ENCODE measurements around the gene DHPS.
"Not testable (repeated sequence)": the region's sequence is repeated elsewhere in the genome, so short reads cannot be mapped to it uniquely, and the experiment has no call there.

Gene DHPS

GRCh38 chr19:12646551-12646950 is 35.1 kb downstream of the DHPS start:
- Histone ChIP-seq H3K27ac (ENCODE audit: low read length) (no peak overlapping the region), H3K4me3 (ENCODE audit: low read length in 2 of 2) (no peak overlapping the region)

GRCh38 chr19:12643716-12644115 is 38.0 kb downstream of the DHPS start:
- not testable (repeated sequence) for H3K9me3 ChIP-seq (ENCODE audit: control insufficient read depth in 2 of 2, low read length in 2 of 2); H3K27me3 ChIP-seq (ENCODE audit: control insufficient read depth in 1 of 2, insufficient read depth in 2 of 2, low read length in 2 of 2); H3K9ac ChIP-seq (ENCODE audit: low read length in 2 of 2); H3K4me3 ChIP-seq (ENCODE audit: low read length in 2 of 2); H3K36me3 ChIP-seq (ENCODE audit: control insufficient read depth in 2 of 2, insufficient read depth in 2 of 2, low read length in 2 of 2); H3K27ac ChIP-seq (ENCODE audit: low read length)
- peaks cover 17% of the 10 kb centered on the region for H3K4me1 ChIP-seq (ENCODE audit: control insufficient read depth, insufficient read depth, low read length)

More at GRCh38 chr19:12646551-12646950, 35.1 kb downstream of the DHPS start:
- H3K4me1 ChIP-seq (ENCODE audit: control insufficient read depth, insufficient read depth, low read length), result peaks cover 10% of the 10 kb centered on the region
- H3K9ac ChIP-seq (ENCODE audit: low read length in 2 of 2), result no peak overlapping the region
- peaks cover 0 to under 1% of the 10 kb centered on the region in 2 donors for H3K36me3 ChIP-seq (ENCODE audit: control insufficient read depth in 2 of 2, insufficient read depth in 2 of 2, low read length in 2 of 2)
- no peaks in the 10 kb centered on the region for H3K27me3 ChIP-seq (ENCODE audit: control insufficient read depth in 1 of 2, insufficient read depth in 2 of 2, low read length in 2 of 2)
- no peaks in the 10 kb centered on the region for H3K9me3 ChIP-seq (ENCODE audit: control insufficient read depth in 2 of 2, low read length in 2 of 2)

GRCh38 chr19:12642506-12642905 is 39.2 kb downstream of the DHPS start:
- H3K36me3 ChIP-seq (ENCODE audit: control insufficient read depth in 2 of 2, insufficient read depth in 2 of 2, low read length in 2 of 2), result no peaks in the 10 kb centered on the region
- H3K4me3 ChIP-seq (ENCODE audit: low read length in 2 of 2), result no peak overlapping the region
- no peak overlapping the region for H3K27ac ChIP-seq (ENCODE audit: low read length)
- no peaks in the 10 kb centered on the region for H3K9me3 ChIP-seq (ENCODE audit: control insufficient read depth in 2 of 2, low read length in 2 of 2)
- H3K27me3 ChIP-seq (ENCODE audit: control insufficient read depth in 1 of 2, insufficient read depth in 2 of 2, low read length in 2 of 2), result no peaks in the 10 kb centered on the region
- H3K9ac ChIP-seq (ENCODE audit: low read length in 2 of 2), result no peak overlapping the region
- peaks cover 7% of the 10 kb centered on the region for H3K4me1 ChIP-seq (ENCODE audit: control insufficient read depth, insufficient read depth, low read length)

- Histone ChIP-seq H3K27ac (ENCODE audit: low read length) (no peak overlapping the region), H3K4me1 (ENCODE audit: control insufficient read depth, insufficient read depth, low read length) (peaks cover 7% of the 10 kb centered on the region), H3K36me3 (ENCODE audit: control insufficient read depth in 2 of 2, insufficient read depth in 2 of 2, low read length in 2 of 2) (no peaks in the 10 kb centered on the region), H3K9me3 (ENCODE audit: control insufficient read depth in 2 of 2, low read length in 2 of 2) (no peaks in the 10 kb centered on the region), H3K9ac (ENCODE audit: low read length in 2 of 2) (no peak overlapping the region), H3K4me3 (ENCODE audit: low read length in 2 of 2) (no peak overlapping the region), H3K27me3 (ENCODE audit: control insufficient read depth in 1 of 2, insufficient read depth in 2 of 2, low read length in 2 of 2) (no peaks in the 10 kb centered on the region)
Observed at GRCh38 chr19:12641456-12641855, 40.2 kb downstream of the DHPS start.

- no peaks in the 10 kb centered on the region for H3K36me3 ChIP-seq (ENCODE audit: control insufficient read depth in 2 of 2, insufficient read depth in 2 of 2, low read length in 2 of 2)
- no peaks in the 10 kb centered on the region for H3K27me3 ChIP-seq (ENCODE audit: control insufficient read depth in 1 of 2, insufficient read depth in 2 of 2, low read length in 2 of 2)
- no peak overlapping the region for H3K27ac ChIP-seq (ENCODE audit: low read length)
- H3K9ac ChIP-seq (ENCODE audit: low read length in 2 of 2), result peak overlapping the region; percentile 47 to 57
- H3K4me1 ChIP-seq (ENCODE audit: control insufficient read depth, insufficient read depth, low read length), result peaks cover 7% of the 10 kb centered on the region
- H3K9me3 ChIP-seq (ENCODE audit: control insufficient read depth in 2 of 2, low read length in 2 of 2), result no peaks in the 10 kb centered on the region
- peak overlapping the region; percentile 71 to 72 for H3K4me3 ChIP-seq (ENCODE audit: low read length in 2 of 2)
Observed at GRCh38 chr19:12639901-12640613, 41.6 kb downstream of the DHPS start.

GRCh38 chr19:12638611-12639182 is 43.0 kb downstream of the DHPS start:
- no peaks in the 10 kb centered on the region for H3K9me3 ChIP-seq (ENCODE audit: control insufficient read depth in 2 of 2, low read length in 2 of 2)
- H3K4me3 ChIP-seq (ENCODE audit: low read length in 2 of 2), result no peak overlapping the region
- H3K9ac ChIP-seq (ENCODE audit: low read length in 2 of 2), result no peak overlapping the region
- H3K36me3 ChIP-seq (ENCODE audit: control insufficient read depth in 2 of 2, insufficient read depth in 2 of 2, low read length in 2 of 2), result no peaks in the 10 kb centered on the region
- H3K4me1 ChIP-seq (ENCODE audit: control insufficient read depth, insufficient read depth, low read length), result peaks cover 7% of the 10 kb centered on the region
- no peak overlapping the region for H3K27ac ChIP-seq (ENCODE audit: low read length)
- no peaks in the 10 kb centered on the region for H3K27me3 ChIP-seq (ENCODE audit: control insufficient read depth in 1 of 2, insufficient read depth in 2 of 2, low read length in 2 of 2)

GRCh38 chr19:12636631-12637030 is 45.0 kb downstream of the DHPS start:
- no peaks in the 10 kb centered on the region for H3K27me3 ChIP-seq (ENCODE audit: control insufficient read depth in 1 of 2, insufficient read depth in 2 of 2, low read length in 2 of 2)
- no peaks in the 10 kb centered on the region for H3K36me3 ChIP-seq (ENCODE audit: control insufficient read depth in 2 of 2, insufficient read depth in 2 of 2, low read length in 2 of 2)
- H3K9me3 ChIP-seq (ENCODE audit: control insufficient read depth in 2 of 2, low read length in 2 of 2), result no peaks in the 10 kb centered on the region
- no peak overlapping the region for H3K4me3 ChIP-seq (ENCODE audit: low read length in 2 of 2)
- H3K4me1 ChIP-seq (ENCODE audit: control insufficient read depth, insufficient read depth, low read length), result peaks cover 7% of the 10 kb centered on the region
- H3K9ac ChIP-seq (ENCODE audit: low read length in 2 of 2), result no peak overlapping the region
- H3K27ac ChIP-seq (ENCODE audit: low read length), result no peak overlapping the region

- Histone ChIP-seq H3K9me3 (ENCODE audit: control insufficient read depth in 2 of 2, low read length in 2 of 2) (peaks cover 0 to 3% of the 10 kb centered on the region in 2 donors), H3K4me1 (ENCODE audit: control insufficient read depth, insufficient read depth, low read length) (no peaks in the 10 kb centered on the region), H3K4me3 (ENCODE audit: low read length in 2 of 2) (no peak overlapping the region), H3K36me3 (ENCODE audit: control insufficient read depth in 2 of 2, insufficient read depth in 2 of 2, low read length in 2 of 2) (peaks cover 26 to 29% of the 10 kb centered on the region in 2 donors), H3K9ac (ENCODE audit: low read length in 2 of 2) (no peak overlapping the region), H3K27ac (ENCODE audit: low read length) (no peak overlapping the region), H3K27me3 (ENCODE audit: control insufficient read depth in 1 of 2, insufficient read depth in 2 of 2, low read length in 2 of 2) (no peaks in the 10 kb centered on the region)
Observed at GRCh38 chr19:12629215-12629614, 52.5 kb downstream of the DHPS start.

GRCh38 chr19:12628040-12629022 is 53.3 kb downstream of the DHPS start:
- Histone ChIP-seq H3K9me3 (ENCODE audit: control insufficient read depth in 2 of 2, low read length in 2 of 2) (peaks cover 0 to 3% of the 10 kb centered on the region in 2 donors), H3K27ac (ENCODE audit: low read length) (no peak overlapping the region), H3K36me3 (ENCODE audit: control insufficient read depth in 2 of 2, insufficient read depth in 2 of 2, low read length in 2 of 2) (peaks cover 26 to 29% of the 10 kb centered on the region in 2 donors), H3K4me3 (ENCODE audit: low read length in 2 of 2) (no peak overlapping the region), H3K4me1 (ENCODE audit: control insufficient read depth, insufficient read depth, low read length) (no peaks in the 10 kb centered on the region), H3K9ac (ENCODE audit: low read length in 2 of 2) (no peak overlapping the region), H3K27me3 (ENCODE audit: control insufficient read depth in 1 of 2, insufficient read depth in 2 of 2, low read length in 2 of 2) (no peaks in the 10 kb centered on the region)

- Histone ChIP-seq H3K36me3 (ENCODE audit: control insufficient read depth in 2 of 2, insufficient read depth in 2 of 2, low read length in 2 of 2) (peaks cover 26 to 29% of the 10 kb centered on the region in 2 donors), H3K9ac (ENCODE audit: low read length in 2 of 2) (no peak overlapping the region), H3K4me1 (ENCODE audit: control insufficient read depth, insufficient read depth, low read length) (no peaks in the 10 kb centered on the region), H3K27ac (ENCODE audit: low read length) (no peak overlapping the region), H3K27me3 (ENCODE audit: control insufficient read depth in 1 of 2, insufficient read depth in 2 of 2, low read length in 2 of 2) (no peaks in the 10 kb centered on the region), H3K9me3 (ENCODE audit: control insufficient read depth in 2 of 2, low read length in 2 of 2) (peaks cover 0 to 3% of the 10 kb centered on the region in 2 donors), H3K4me3 (ENCODE audit: low read length in 2 of 2) (no peak overlapping the region)
Observed at GRCh38 chr19:12626958-12627357, 54.7 kb downstream of the DHPS start.

All from stomach smooth muscle (tissue), 2 donors.